SU-DHL-6 (cell line): ENCODE results near the gene EXOC4.

Experiments used
- H2AFZ ChIP-seq: fragments of 200-600 bp; sonication (generic); 2 replicates; pipeline ENCODE4 v1.6.1; 2014; ENCODE audit warnings: low read depth, mild to moderate bottlenecking, moderate library complexity, mixed read lengths, antibody characterized with exemption, low read length; ENCODE audit not compliant: severe bottlenecking
- H3F3A ChIP-seq: fragments of 200-600 bp; shearing (Covaris generic); 2 replicates; pipeline ENCODE4 v1.6.0; 2016; ENCODE audit warnings: antibody characterized with exemption, mild to moderate bottlenecking; ENCODE audit not compliant: insufficient read depth
- H3K27ac ChIP-seq: fragments of 200-600 bp; sonication (generic); 2 replicates; pipeline ENCODE4 v1.5.1; 2016; ENCODE audit warnings: low read depth, mild to moderate bottlenecking, low read length, moderate library complexity, mixed read lengths
- H3K27me3 ChIP-seq: fragments of 200-600 bp; sonication (generic), shearing (Covaris generic); 2 replicates; pipeline ENCODE4 v1.6.0; 2014; ENCODE audit warnings: mild to moderate bottlenecking, low read length
- H3K36me3 ChIP-seq: fragments of 200-600 bp; sonication (generic); 2 replicates; pipeline ENCODE4 v1.6.1; 2014; ENCODE audit warnings: mild to moderate bottlenecking, low read length, mixed read lengths
- H3K4me2 ChIP-seq: fragments of 300-600, 200-600 bp; shearing (Covaris generic), sonication (generic); 2 replicates; pipeline ENCODE4 v1.6.0; 2014; ENCODE audit warnings: low read length, low read depth, mild to moderate bottlenecking; ENCODE audit not compliant: poor library complexity, severe bottlenecking
- H3K4me3 ChIP-seq: fragments of 200-600 bp; sonication (generic); 2 replicates; pipeline ENCODE4 v1.5.1; 2014; ENCODE audit warnings: antibody characterized with exemption, low read length, mild to moderate bottlenecking, mixed read lengths; ENCODE audit not compliant: insufficient read depth, poor library complexity, severe bottlenecking
- H3K79me2 ChIP-seq: fragments of 200-600 bp; sonication (generic); 2 replicates; pipeline ENCODE4 v1.6.1; 2014; ENCODE audit warnings: mild to moderate bottlenecking, low read length, moderate library complexity; ENCODE audit not compliant: insufficient read depth
- H3K9ac ChIP-seq: fragments of 200-600 bp; sonication (generic); 2 replicates; pipeline ENCODE4 v1.7.0; 2014; ENCODE audit warnings: mild to moderate bottlenecking, low read length
- H3K9me2 ChIP-seq: fragments of 200-600 bp; sonication (generic); replicated peaks from 2 replicates; pipeline ENCODE4 v1.6.1; 2014; ENCODE audit warnings: low read length; ENCODE audit not compliant: insufficient read depth
- H3K9me3 ChIP-seq: fragments of 200-600 bp; sonication (generic); 2 replicates; pipeline ENCODE4 v1.6.1; 2014; ENCODE audit warnings: low read length, mixed read lengths; ENCODE audit not compliant: insufficient read depth
- H4K20me1 ChIP-seq: fragments of 200-600 bp; sonication (generic); 2 replicates; pipeline ENCODE4 v1.6.1; 2014; ENCODE audit warnings: low read depth, mild to moderate bottlenecking, antibody characterized with exemption, low read length, moderate library complexity, mixed read lengths
- CTCF ChIP-seq: fragments of 200-600 bp; sonication (generic); IDR thresholded peaks from one replicate; pipeline ENCODE4 v1.5.1; 2017; ENCODE audit warnings: antibody characterized with exemption, mild to moderate bottlenecking, low read length, moderate library complexity; ENCODE audit not compliant: insufficient read depth, poor library complexity, severe bottlenecking
- EZH2phosphoT487 ChIP-seq: fragments of 200-600 bp; sonication (generic), shearing (Covaris generic); conservative IDR thresholded peaks from 2 replicates; pipeline ENCODE4 v1.6.1; 2018; ENCODE audit warnings: mild to moderate bottlenecking, antibody characterized with exemption, low read length, moderate library complexity, mixed read lengths

Gene EXOC4

GRCh38 chr7:133846203-133846945 is 593.5 kb downstream of the EXOC4 start:
- no peak overlapping the region for H3K9ac ChIP-seq
- H3F3A ChIP-seq, result no peaks in the 10 kb centered on the region
- H3K27me3 ChIP-seq, result no peaks in the 10 kb centered on the region
- no peaks in the 10 kb centered on the region for H3K9me2 ChIP-seq
- H2AFZ ChIP-seq, result no peak overlapping the region
- H4K20me1 ChIP-seq, result no peaks in the 10 kb centered on the region
- H3K36me3 ChIP-seq, result no peaks in the 10 kb centered on the region
- H3K4me3 ChIP-seq, result no peak overlapping the region
- no peak overlapping the region for H3K4me2 ChIP-seq
- no peaks in the 10 kb centered on the region for H3K9me3 ChIP-seq
- H3K79me2 ChIP-seq, result no peaks in the 10 kb centered on the region
- no peak overlapping the region for H3K27ac ChIP-seq
- TF ChIP-seq CTCF, result no peak
- no peak for TF ChIP-seq EZH2phosphoT487

- H3K9ac ChIP-seq, result no peak overlapping the region
- H3K79me2 ChIP-seq, result no peaks in the 10 kb centered on the region
- TF ChIP-seq CTCF (no peak), EZH2phosphoT487 (no peak)
- no peaks in the 10 kb centered on the region for H3K9me3 ChIP-seq
- H3K9me2 ChIP-seq, result no peaks in the 10 kb centered on the region
- H4K20me1 ChIP-seq, result no peaks in the 10 kb centered on the region
- no peak overlapping the region for H3K4me2 ChIP-seq
- no peaks in the 10 kb centered on the region for H3F3A ChIP-seq
- H3K36me3 ChIP-seq, result no peaks in the 10 kb centered on the region
- no peak overlapping the region for H3K4me3 ChIP-seq
- H3K27ac ChIP-seq, result no peak overlapping the region
- no peaks in the 10 kb centered on the region for H3K27me3 ChIP-seq
- H2AFZ ChIP-seq, result no peak overlapping the region
These were observed 597.8 kb downstream of the EXOC4 start for GRCh38 chr7:133850497-133851280.

GRCh38 chr7:133851411-133851810 is 598.5 kb downstream of the EXOC4 start:
- H3K79me2 ChIP-seq, result no peaks in the 10 kb centered on the region
- no peak overlapping the region for H2AFZ ChIP-seq
- no peaks in the 10 kb centered on the region for H3K36me3 ChIP-seq
- H3K9me2 ChIP-seq, result no peaks in the 10 kb centered on the region
- no peaks in the 10 kb centered on the region for H4K20me1 ChIP-seq
- no peak overlapping the region for H3K9ac ChIP-seq
- H3K9me3 ChIP-seq, result no peaks in the 10 kb centered on the region
- no peak for TF ChIP-seq CTCF
- no peak for TF ChIP-seq EZH2phosphoT487
- no peak overlapping the region for H3K27ac ChIP-seq
- H3K4me3 ChIP-seq, result no peak overlapping the region
- H3K27me3 ChIP-seq, result no peaks in the 10 kb centered on the region
- H3K4me2 ChIP-seq, result no peak overlapping the region
- H3F3A ChIP-seq, result no peaks in the 10 kb centered on the region
